ENCODE data around the gene IGSF21. TPM values are rescaled to one million over a fixed set of nuclear protein-coding genes. Genes with fewer than 3 reads are reported as not detected.

Gene IGSF21
- total RNA-seq, 1 experiment from 2014 or later, result not detected

DNA sequence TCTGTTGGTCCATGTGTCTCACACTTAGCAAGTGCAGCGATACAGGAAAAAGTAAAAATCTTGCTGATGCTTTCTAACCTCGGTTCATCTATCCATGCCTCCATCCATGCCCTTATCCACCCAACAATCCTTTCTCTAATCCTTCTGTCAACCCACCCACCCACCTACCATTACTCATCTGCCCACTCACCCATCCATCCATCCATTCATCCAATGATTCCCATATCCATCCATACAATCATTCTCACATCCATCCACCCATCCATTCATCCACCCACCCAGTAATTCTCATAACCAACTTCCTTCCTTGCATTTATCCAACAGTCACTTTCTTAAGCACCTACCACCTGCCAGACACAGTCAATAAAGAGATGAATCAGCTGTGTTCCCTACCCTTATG is 6.1 kb upstream of the IGSF21 start:
- Mint-ChIP-seq H3K9me3 (ENCODE audit: low read depth, unreplicated experiment) (no peaks in the 10 kb centered on the region), H3K27me3 (ENCODE audit: unreplicated experiment) (peaks cover 88% of the 10 kb centered on the region), H3K4me1 (ENCODE audit: low read depth, unreplicated experiment) (no peaks in the 10 kb centered on the region), H3K36me3 (ENCODE audit: insufficient read depth, unreplicated experiment) (no peaks in the 10 kb centered on the region), H3K27ac (ENCODE audit: unreplicated experiment) (no peak overlapping the region), H3K4me3 (ENCODE audit: low read depth, unreplicated experiment) (no peak overlapping the region)
- no peak for DNase-seq
- BruUV-seq (replicated peaks), result no TSS peak
- intact Hi-C loops (cut with micrococcal nuclease; ENCODE audit: unreplicated experiment), result loop anchor here (10.0 kb wide), 2 partner anchors 177 to 607 kb away; no protein-coding TSS in a partner anchor
- CTCF ChIA-PET, result no interaction called here
- no peak for TF ChIP-seq CTCF (IDR thresholded peaks at IDR 0.05; ENCODE audit: unreplicated experiment)

GRCh38 chr1:18103788-18104421 is 3.7 kb upstream of the IGSF21 start:
- BruUV-seq (replicated peaks), result no TSS peak
- TF ChIP-seq CTCF (IDR thresholded peaks at IDR 0.05; ENCODE audit: unreplicated experiment), result no peak
- no peaks in the 10 kb centered on the region for H3K9me3 Mint-ChIP-seq (ENCODE audit: low read depth, unreplicated experiment)
- no peaks in the 10 kb centered on the region for H3K4me1 Mint-ChIP-seq (ENCODE audit: low read depth, unreplicated experiment)
- no peak overlapping the region for H3K27ac Mint-ChIP-seq (ENCODE audit: unreplicated experiment)
- intact Hi-C loops (cut with micrococcal nuclease; ENCODE audit: unreplicated experiment), result loop anchor here (10.0 kb wide), 2 partner anchors 179 to 609 kb away; no protein-coding TSS in a partner anchor
- H3K36me3 Mint-ChIP-seq (ENCODE audit: insufficient read depth, unreplicated experiment), result no peaks in the 10 kb centered on the region
- H3K27me3 Mint-ChIP-seq (ENCODE audit: unreplicated experiment), result peaks cover 88% of the 10 kb centered on the region
- H3K4me3 Mint-ChIP-seq (ENCODE audit: low read depth, unreplicated experiment), result no peak overlapping the region
- DNase-seq, result no peak
- CTCF ChIA-PET, result no interaction called here

DNA sequence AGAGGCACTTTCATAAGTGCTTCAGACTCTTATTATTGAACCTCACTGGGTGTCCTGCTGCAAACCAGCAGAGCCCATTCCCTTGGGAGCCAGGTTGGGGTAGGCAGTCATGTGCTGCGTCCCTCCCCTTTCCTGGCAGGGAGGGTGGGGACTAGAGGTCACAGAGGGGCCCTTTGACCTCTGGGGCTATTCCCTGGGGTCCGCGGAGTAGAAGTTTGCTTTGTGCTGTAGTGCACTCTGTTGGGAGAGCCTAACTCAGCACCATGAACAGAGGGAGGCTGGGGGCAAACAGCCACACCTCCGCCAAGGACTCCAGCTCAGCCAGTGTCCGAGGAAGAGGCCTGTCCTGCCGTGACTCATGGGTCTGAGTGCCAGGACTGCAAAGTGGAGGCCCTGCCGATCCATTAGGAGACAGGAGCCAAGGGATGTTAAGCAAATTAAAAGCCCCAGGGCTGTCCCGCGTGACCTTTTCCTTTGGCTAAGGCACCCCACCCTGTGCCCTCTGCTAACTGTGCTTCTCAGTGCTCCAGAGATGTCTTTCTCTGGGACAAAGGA is 3.0 kb upstream of the IGSF21 start:
- no peaks in the 10 kb centered on the region for H3K36me3 Mint-ChIP-seq (ENCODE audit: insufficient read depth, unreplicated experiment)
- intact Hi-C loops (cut with micrococcal nuclease; ENCODE audit: unreplicated experiment), result loop anchor here (10.0 kb wide), 2 partner anchors 180 to 610 kb away; no protein-coding TSS in a partner anchor
- TF ChIP-seq CTCF (IDR thresholded peaks at IDR 0.05; ENCODE audit: unreplicated experiment), result no peak
- CTCF ChIA-PET, result no interaction called here
- H3K27me3 Mint-ChIP-seq (ENCODE audit: unreplicated experiment), result peaks cover 88% of the 10 kb centered on the region
- no peak overlapping the region for H3K4me3 Mint-ChIP-seq (ENCODE audit: low read depth, unreplicated experiment)
- H3K27ac Mint-ChIP-seq (ENCODE audit: unreplicated experiment), result no peak overlapping the region
- no peaks in the 10 kb centered on the region for H3K4me1 Mint-ChIP-seq (ENCODE audit: low read depth, unreplicated experiment)
- BruUV-seq (replicated peaks), result no TSS peak
- H3K9me3 Mint-ChIP-seq (ENCODE audit: low read depth, unreplicated experiment), result no peaks in the 10 kb centered on the region
- no peak for DNase-seq

DNA sequence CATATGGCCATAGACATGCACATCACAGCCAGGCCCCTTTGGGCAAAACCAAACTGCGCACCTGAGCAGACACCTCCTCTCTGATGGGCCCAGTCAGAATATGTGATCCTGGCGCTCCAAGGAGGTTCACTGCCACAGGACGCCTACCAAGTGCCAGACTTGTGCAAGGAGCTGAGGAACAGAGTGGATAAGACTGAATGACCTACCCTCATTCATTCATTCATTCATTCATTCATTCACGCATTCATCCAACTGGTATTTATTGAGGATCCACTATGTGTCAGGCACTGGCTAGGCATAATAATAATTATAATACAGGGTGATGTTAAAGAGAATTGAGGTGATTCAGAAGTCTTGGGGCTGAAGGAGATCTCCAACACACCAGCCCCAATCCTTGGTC is 2.4 kb upstream of the IGSF21 start:
- no TSS peak for BruUV-seq (replicated peaks)
- Mint-ChIP-seq H3K4me3 (ENCODE audit: low read depth, unreplicated experiment) (no peak overlapping the region), H3K4me1 (ENCODE audit: low read depth, unreplicated experiment) (no peaks in the 10 kb centered on the region), H3K9me3 (ENCODE audit: low read depth, unreplicated experiment) (no peaks in the 10 kb centered on the region), H3K27me3 (ENCODE audit: unreplicated experiment) (peaks cover 88% of the 10 kb centered on the region), H3K36me3 (ENCODE audit: insufficient read depth, unreplicated experiment) (no peaks in the 10 kb centered on the region), H3K27ac (ENCODE audit: unreplicated experiment) (no peak overlapping the region)
- CTCF ChIA-PET, result no interaction called here
- DNase-seq, result no peak
- intact Hi-C loops (cut with micrococcal nuclease; ENCODE audit: unreplicated experiment), result loop anchor here (10.0 kb wide), 2 partner anchors 180 to 610 kb away; no protein-coding TSS in a partner anchor
- no peak for TF ChIP-seq CTCF (IDR thresholded peaks at IDR 0.05; ENCODE audit: unreplicated experiment)
